NCI-H187 treated with DMSO at 0.1 percent for 48 hours (cell line): ENCODE measurements around the gene DSC3.
"Not testable (repeated sequence)": the region's sequence is repeated elsewhere in the genome, so short reads cannot be mapped to it uniquely, and the experiment has no call there.

Experiments
- DNase-seq: peaks from one replicate; lab custom pipeline; 2025; lab: John Stamatoyannopoulos, UW

Gene DSC3

GRCh38 chr18:31041271-31042083 lies 1.1 kb downstream of the DSC3 start:
- DNase-seq: no peak

GRCh38 chr18:31040686-31041270 lies 1.8 kb downstream of the DSC3 start:
- DNase-seq: no peak

GRCh38 chr18:31039426-31039825 lies 3.1 kb downstream of the DSC3 start:
- DNase-seq: no peak

GRCh38 chr18:31037686-31038085 lies 4.9 kb downstream of the DSC3 start:
- not testable (repeated sequence) for DNase-seq

- DNase-seq: no peak
Observed at GRCh38 chr18:31034541-31034940, 8.0 kb downstream of the DSC3 start.

- no peak for DNase-seq
Observed at GRCh38 chr18:31030574-31031278, 11.8 kb downstream of the DSC3 start.

GRCh38 chr18:31015715-31016434 lies 26.7 kb downstream of the DSC3 start:
- DNase-seq: no peak

- DNase-seq: not testable (repeated sequence)
Observed at GRCh38 chr18:31011455-31011854, 31.1 kb downstream of the DSC3 start.

- DNase-seq: no peak
Observed at GRCh38 chr18:31010601-31011000, 31.9 kb downstream of the DSC3 start.

- DNase-seq: no peak
Observed at GRCh38 chr18:30999887-31000628, 42.5 kb downstream of the DSC3 start.

GRCh38 chr18:30999186-30999585 lies 43.4 kb downstream of the DSC3 start:
- no peak for DNase-seq

- no peak for DNase-seq
Observed at GRCh38 chr18:30997223-30997622, 45.3 kb downstream of the DSC3 start.

- DNase-seq: no peak
Observed at GRCh38 chr18:30992231-30992630, 50.3 kb downstream of the DSC3 start.

GRCh38 chr18:30991397-30991796 lies 51.1 kb downstream of the DSC3 start:
- DNase-seq: no peak

GRCh38 chr18:30989141-30989540 lies 53.4 kb downstream of the DSC3 start:
- no peak for DNase-seq

GRCh38 chr18:30988440-30988839 lies 54.1 kb downstream of the DSC3 start:
- DNase-seq: no peak

- no peak for DNase-seq
Observed at GRCh38 chr18:30987467-30988241, 54.9 kb downstream of the DSC3 start.

- no peak for DNase-seq
Observed at GRCh38 chr18:30985753-30986152, 56.8 kb downstream of the DSC3 start.

- no peak for DNase-seq
Observed at GRCh38 chr18:30982285-30982992, 60.1 kb downstream of the DSC3 start.

- DNase-seq: not testable (repeated sequence)
Observed at GRCh38 chr18:30978091-30978490, 64.5 kb downstream of the DSC3 start.
